G401.6 (cell line): ENCODE results near the gene ADARB2.
"Not testable (repeated sequence)": the region's sequence is repeated elsewhere in the genome, so short reads cannot be mapped to it uniquely, and the experiment has no call there.

ENCODE experiments used
- FAIRE-seq: peaks from 2 replicates; lab custom pipeline; 2012; peaks lifted over from hg19 to GRCh38; lab: Jason Lieb, UNC

The ADARB2 gene

GRCh38 chr10:1404323-1405260, 332.7 kb downstream of the ADARB2 start:
- FAIRE-seq, result no peak

- FAIRE-seq, result no peak
Measured at GRCh38 chr10:1403508-1404322, 333.6 kb downstream of the ADARB2 start.

GRCh38 chr10:1402816-1403507, 334.4 kb downstream of the ADARB2 start:
- FAIRE-seq, result no peak

GRCh38 chr10:1402016-1402770, 335.1 kb downstream of the ADARB2 start:
- FAIRE-seq, result no peak

GRCh38 chr10:1401071-1401965, 336.0 kb downstream of the ADARB2 start:
- no peak for FAIRE-seq

- FAIRE-seq, result no peak
Measured at GRCh38 chr10:1400101-1401070, 336.9 kb downstream of the ADARB2 start.

GRCh38 chr10:1399431-1400100, 337.8 kb downstream of the ADARB2 start:
- FAIRE-seq, result no peak

GRCh38 chr10:1398626-1399410, 338.5 kb downstream of the ADARB2 start:
- no peak for FAIRE-seq

- not testable (repeated sequence) for FAIRE-seq
Measured at GRCh38 chr10:1398116-1398515, 339.2 kb downstream of the ADARB2 start.

GRCh38 chr10:1396297-1396635, 341.1 kb downstream of the ADARB2 start:
- no peak for FAIRE-seq

- no peak for FAIRE-seq
Measured at GRCh38 chr10:1395481-1396296, 341.6 kb downstream of the ADARB2 start.

- no peak for FAIRE-seq
Measured at GRCh38 chr10:1395025-1395480, 342.3 kb downstream of the ADARB2 start.

- FAIRE-seq, result no peak
Measured at GRCh38 chr10:1394155-1394912, 343.0 kb downstream of the ADARB2 start.

- FAIRE-seq, result no peak
Measured at GRCh38 chr10:1393481-1393880, 343.8 kb downstream of the ADARB2 start.

GRCh38 chr10:1392127-1392526, 345.2 kb downstream of the ADARB2 start:
- FAIRE-seq, result no peak

GRCh38 chr10:1390200-1390599, 347.1 kb downstream of the ADARB2 start:
- FAIRE-seq, result no peak

- no peak for FAIRE-seq
Measured at GRCh38 chr10:1384026-1384425, 353.3 kb downstream of the ADARB2 start.
